B cell (primary cell): ENCODE measurements around the gene TJP2. TPM values are rescaled to one million over a fixed set of nuclear protein-coding genes. Genes with fewer than 3 reads are reported as not detected.

Source experiments
- ATAC-seq: fragments of 200-7000 bp; cut with Tn5 transposase; one replicate; pipeline ENCODE4 v1.10.0; 2021; ENCODE audit warnings: low read depth, mild to moderate bottlenecking, moderate number of reproducible peaks, moderate library complexity
- CTCF ChIA-PET: fragments of 350-600 bp; sonication (Branson Sonifier 250); formaldehyde crosslinking; loops from one replicate; lab custom pipeline; 2021; ENCODE audit warnings: antibody characterized with exemption, inconsistent platforms; lab: Charles Lee
- POLR2A ChIA-PET: fragments of 350-600 bp; sonication (Branson Sonifier 250); formaldehyde crosslinking; loops from one replicate; lab custom pipeline; 2021; ENCODE audit warnings: antibody characterized with exemption; lab: Charles Lee
- DNase-seq: peaks from one replicate; pipeline ENCODE4 v3.0.0; 2013
- H2AFZ ChIP-seq: 2 replicates; pipeline ENCODE4 v1.6.1; 2012; ENCODE audit warnings: mild to moderate bottlenecking, low read depth, low read length; ENCODE audit not compliant: insufficient read depth, poor library complexity, severe bottlenecking
- H3K27ac ChIP-seq, 2 donors: 1 replicate in 1 of 2; 2 replicates in 1 of 2; pipeline ENCODE4 v1.5.1; 2012 to 2013; ENCODE audit warnings: low read length in 2 of 2, mild to moderate bottlenecking in 2 of 2, moderate library complexity in 1 of 2
- H3K27me3 ChIP-seq, 4 experiments: fragments of 200-600 bp in 1 of 4; sonication (generic) in 1 of 4; replicated peaks in 1 of 4; 1 replicate in 2 of 4; 2 replicates in 2 of 4; pipeline versions ENCODE4 v1.6.1 to v1.7.0; 2013 to 2016; ENCODE audit warnings: low read length in 3 of 4, mild to moderate bottlenecking in 2 of 4, mixed read lengths in 1 of 4, moderate library complexity in 1 of 4; ENCODE audit not compliant: insufficient read depth in 4 of 4, control insufficient read depth in 3 of 4; ENCODE audit errors: control extremely low read depth in 1 of 4
- H3K36me3 ChIP-seq, 2 experiments: replicated peaks in 1 of 2; 1 replicate in 1 of 2; 2 replicates in 1 of 2; pipeline versions ENCODE4 v1.6.1 to v1.7.1; 2013; ENCODE audit warnings: low read length in 1 of 2; ENCODE audit not compliant: insufficient read depth in 2 of 2, control insufficient read depth in 1 of 2; ENCODE audit errors: control extremely low read depth in 1 of 2, extremely low read depth in 1 of 2
- H3K4me1 ChIP-seq, 2 donors: fragments of 200-600 bp in 1 of 2; sonication (generic) in 1 of 2; 1 replicate in 1 of 2; 2 replicates in 1 of 2; pipeline versions ENCODE4 v1.5.1 to v1.6.1; 2013 to 2017; ENCODE audit warnings: low read length in 2 of 2; ENCODE audit not compliant: control insufficient read depth in 2 of 2, insufficient read depth in 2 of 2
- H3K4me2 ChIP-seq: replicated peaks from 2 replicates; pipeline ENCODE3; 2012; ENCODE audit warnings: mild to moderate bottlenecking, low read depth, low read length; ENCODE audit not compliant: poor library complexity, severe bottlenecking
- H3K4me3 ChIP-seq, 5 experiments: fragments of 200-600 bp in 1 of 5; sonication (generic) in 1 of 5; 1 replicate in 3 of 5; 2 replicates in 2 of 5; pipeline versions ENCODE4 v1.5.1 to v1.7.0; 2011 to 2016; ENCODE audit warnings: low read length in 4 of 5, mild to moderate bottlenecking in 4 of 5, low read depth in 2 of 5, control low read depth in 1 of 5, moderate library complexity in 1 of 5; ENCODE audit not compliant: insufficient read depth in 1 of 5; ENCODE audit errors: control extremely low read depth in 1 of 5, extremely low read depth in 1 of 5
- H3K79me2 ChIP-seq: fragments of 200-600 bp; sonication (generic); one replicate; pipeline ENCODE4 v1.6.0; 2016; ENCODE audit warnings: low read length; ENCODE audit not compliant: control insufficient read depth, insufficient read depth
- H3K9ac ChIP-seq: fragments of 200-600 bp; sonication (generic); 2 replicates; pipeline ENCODE4 v1.6.1; 2017; ENCODE audit warnings: mild to moderate bottlenecking, low read length, moderate library complexity
- H3K9me3 ChIP-seq, 3 donors: one replicate each; pipeline versions ENCODE4 v1.6.1 to v1.7.1; 2013; ENCODE audit warnings: low read length in 2 of 3; ENCODE audit not compliant: control insufficient read depth in 2 of 3, insufficient read depth in 1 of 3; ENCODE audit errors: control extremely low read depth in 1 of 3
- H4K20me1 ChIP-seq: 2 replicates; pipeline ENCODE4 v1.6.0; 2012; ENCODE audit warnings: mild to moderate bottlenecking, low read length; ENCODE audit not compliant: insufficient read depth, control insufficient read depth, poor library complexity, severe bottlenecking
- H3K27ac Mint-ChIP-seq: one replicate; pipeline ENCODE4 v1.8.0; 2021; ENCODE audit warnings: mixed read lengths
- H3K27me3 Mint-ChIP-seq: one replicate; pipeline ENCODE4 v1.8.0; 2021; ENCODE audit warnings: mixed read lengths
- H3K4me1 Mint-ChIP-seq: one replicate; pipeline ENCODE4 v1.8.0; 2021; ENCODE audit warnings: mixed read lengths
- H3K4me3 Mint-ChIP-seq: one replicate; pipeline ENCODE4 v1.8.0; 2021; ENCODE audit warnings: mixed read lengths
- H3K9me3 Mint-ChIP-seq: one replicate; pipeline ENCODE4 v1.8.0; 2022; ENCODE audit warnings: mixed read lengths; ENCODE audit not compliant: insufficient read depth
- CTCF ChIP-seq: fragments of 200-600 bp; IDR thresholded peaks from one replicate; pipeline ENCODE4 v1.8.0; 2022; ENCODE audit warnings: antibody characterized with exemption, mild to moderate bottlenecking
- EZH2 ChIP-seq: IDR thresholded peaks from 2 replicates; pipeline ENCODE4 v1.6.1; 2012; ENCODE audit warnings: borderline replicate concordance, low read depth, mild to moderate bottlenecking, moderate library complexity, low read length; ENCODE audit not compliant: insufficient read depth, poor library complexity, severe bottlenecking
- whole genome bisulfite sequencing: methylation state at CpG from one replicate; pipeline ENCODE4 v1.1.5; 2013; ENCODE audit warnings: missing lambda C conversion rate; ENCODE audit not compliant: insufficient coverage; 5-methylcytosine and 5-hydroxymethylcytosine counted together
- intact Hi-C: fragments of 100-400 bp; cut with micrococcal nuclease; formaldehyde crosslinking; loops from one replicate; pipeline ENCODE4 v1.10.0; 2022
- polyA plus RNA-seq: library from polyadenylated mRNA; depleted of rRNA; stranded (reverse); fragments of >200 nt; gene quantifications from 2 replicates; pipeline ENCODE4 v1.2.3, GENCODE V29; 2012
- total RNA-seq, 2 donors: library from RNA; stranded (reverse); fragments of 120-200 nt in 1 of 2; gene quantifications; 1 replicate in 1 of 2; 2 replicates in 1 of 2; pipeline versions ENCODE4 v1.2.3 to v1.2.4, GENCODE V29; 2013 to 2022

Gene TJP2
- total and polyA plus RNA-seq, 2 donors (not counting 1 experiment from before 2014, with no cell fraction given) = 1.2 to 2.3 TPM

- Mint-ChIP-seq H3K4me1 (no peaks in the 10 kb centered on the region), H3K27ac (no peak overlapping the region), H3K9me3 (no peaks in the 10 kb centered on the region), H3K27me3 (no peaks in the 10 kb centered on the region), H3K4me3 (no peak overlapping the region)
- Histone ChIP-seq H4K20me1 (no peaks in the 10 kb centered on the region), H2AFZ (no peak overlapping the region), H3K9ac (no peak overlapping the region), H3K79me2 (no peaks in the 10 kb centered on the region), H3K4me1 (no peaks in the 10 kb centered on the region), H3K27me3 (no peaks in the 10 kb centered on the region), H3K4me2 (no peak overlapping the region), H3K4me3 (no peak overlapping the region), H3K9me3 (no peaks in the 10 kb centered on the region), H3K36me3 (no peaks in the 10 kb centered on the region), H3K27ac (no peak overlapping the region)
- 95% methylated on average over 8 of the region's 8 CpGs for WGBS
- no peak for ATAC-seq
- CTCF ChIA-PET = interaction anchor here (0.6 to 1.4 kb wide), 2 partner anchors 15 to 44 kb away, joined by 3 to 6 read pairs; no protein-coding TSS in a partner anchor
- POLR2A ChIA-PET = no interaction called here
- intact Hi-C loops = no loop called here
- DNase-seq = no peak
- TF ChIP-seq EZH2 = no peak
- TF ChIP-seq CTCF = no peak
Observed at GRCh38 chr9:69137311-69137710, 36.8 kb upstream of the TJP2 start.

GRCh38 chr9:69139596-69139995 lies 34.5 kb upstream of the TJP2 start:
- Histone ChIP-seq H3K79me2 (no peaks in the 10 kb centered on the region), H3K27me3 (no peaks in the 10 kb centered on the region), H3K4me3 (no peak overlapping the region), H3K4me2 (no peak overlapping the region), H3K27ac (no peak overlapping the region), H2AFZ (no peak overlapping the region), H3K36me3 (no peaks in the 10 kb centered on the region), H3K9ac (no peak overlapping the region), H4K20me1 (no peaks in the 10 kb centered on the region), H3K4me1 (no peaks in the 10 kb centered on the region), H3K9me3 (no peaks in the 10 kb centered on the region)
- WGBS = 96% methylated on average over 9 of the region's 9 CpGs
- intact Hi-C loops = no loop called here
- ChIA-PET CTCF (no interaction called here), POLR2A (no interaction called here)
- H3K4me1 Mint-ChIP-seq = no peaks in the 10 kb centered on the region
- no peaks in the 10 kb centered on the region for H3K27me3 Mint-ChIP-seq
- H3K27ac Mint-ChIP-seq = no peak overlapping the region
- ATAC-seq (no peak), DNase-seq (no peak)
- TF ChIP-seq EZH2 (no peak), CTCF (no peak)
- H3K9me3 Mint-ChIP-seq = no peaks in the 10 kb centered on the region
- no peak overlapping the region for H3K4me3 Mint-ChIP-seq
